Measurements from ENCODE around the gene SLC12A7. TPM values are rescaled to one million over a fixed set of nuclear protein-coding genes. Genes with fewer than 3 reads are reported as not detected.

Gene SLC12A7
- total RNA-seq, 1 experiment from 2014 or later, result 30.8 TPM

- H4K91ac ChIP-seq (ENCODE audit: insufficient read length, low read depth, low read length), result no peak overlapping the region
- H3K4ac ChIP-seq (ENCODE audit: low read depth, low read length), result no peak overlapping the region
- H3K4me3 Mint-ChIP-seq, result no peak overlapping the region
- H3K4me1 Mint-ChIP-seq, result no peaks in the 10 kb centered on the region
- H4K20me1 ChIP-seq (ENCODE audit: control insufficient read depth, insufficient read depth, insufficient read length), result no peaks in the 10 kb centered on the region
- H4K5ac ChIP-seq (ENCODE audit: insufficient read length, low read depth, low read length), result no peak overlapping the region
- H3K9me3 ChIP-seq (ENCODE audit: control insufficient read depth, low read depth, low read length), result no peaks in the 10 kb centered on the region
- peak overlapping the region in 2 of 3 experiments; percentile 49 to 59; a peak in 1 of 7 replicates for H3K27ac Mint-ChIP-seq
- no peak overlapping the region for H2BK12ac ChIP-seq (ENCODE audit: insufficient read length, low read depth, low read length)
- no peaks in the 10 kb centered on the region for H3K4me1 ChIP-seq (ENCODE audit: insufficient read depth, low read length)
- no peak for DNase-seq
- no peaks in the 10 kb centered on the region for H3K9me3 Mint-ChIP-seq
- H2AFZ ChIP-seq (ENCODE audit: low read length), result no peak overlapping the region
- H3K23me2 ChIP-seq (ENCODE audit: insufficient read length, low read depth, low read length, poor library complexity, severe bottlenecking), result no peaks in the 10 kb centered on the region
- H3K36me3 Mint-ChIP-seq (ENCODE audit: insufficient read depth in 1 of 3, low read depth in 3 of 3), result peaks cover 9 to 39% (median 26%) of the 10 kb centered on the region in 3 experiments
- no peak overlapping the region for H2BK5ac ChIP-seq (ENCODE audit: insufficient read length, low read length)
- no peak overlapping the region for H3K18ac ChIP-seq (ENCODE audit: insufficient read length, low read depth, low read length)
- H3K27me3 Mint-ChIP-seq (ENCODE audit: low read depth), result no peaks in the 10 kb centered on the region
- no peak overlapping the region for H3K23ac ChIP-seq (ENCODE audit: insufficient read length, low read depth, low read length)
- H3K4me2 ChIP-seq (ENCODE audit: insufficient read depth, insufficient read length, low read length), result no peak overlapping the region
- TF ChIP-seq CTCF (conservative IDR thresholded peaks at IDR 0.05), result no peak
- no peaks in the 10 kb centered on the region for H3K27me3 ChIP-seq (ENCODE audit: insufficient read depth, low read length)
- no peak overlapping the region for H3K56ac ChIP-seq (ENCODE audit: insufficient read length, low read depth, low read length)
- no peak overlapping the region for H4K8ac ChIP-seq (replicated peaks; ENCODE audit: insufficient read length, low read depth, low read length)
- H3K9ac ChIP-seq (ENCODE audit: extremely low read depth, insufficient read length, low read length), result no peak overlapping the region
- H3K79me1 ChIP-seq (ENCODE audit: insufficient read depth, low read depth, low read length, poor library complexity, severe bottlenecking), result no peaks in the 10 kb centered on the region
- no peak overlapping the region for H2BK20ac ChIP-seq (ENCODE audit: low read depth, low read length, poor library complexity, severe bottlenecking)
- H3K14ac ChIP-seq (ENCODE audit: insufficient read depth, low read length), result no peak overlapping the region; the same call in 1 of the 2 replicates
- H2BK120ac ChIP-seq (ENCODE audit: low read depth, low read length, poor library complexity, severe bottlenecking), result no peak overlapping the region
- no peak overlapping the region for H3T11ph ChIP-seq (ENCODE audit: low read length)
- WGBS (ENCODE audit: extremely low coverage, insufficient read length, low lambda C conversion rate), result no CpG with 5 or more reads among the region's 36 CpGs
- no peak overlapping the region for H3K27ac ChIP-seq (ENCODE audit: insufficient read length, low read depth, low read length)
- H2BK15ac ChIP-seq (ENCODE audit: low read depth, low read length), result no peak overlapping the region
- no peak overlapping the region for H2AK5ac ChIP-seq (ENCODE audit: insufficient read length, low read length)
- no peaks in the 10 kb centered on the region for H3K79me2 ChIP-seq (ENCODE audit: insufficient read depth, low read length)
Measured at GRCh38 chr5:1058083-1058945, 53.5 kb downstream of the SLC12A7 start.

All from H9 (cell line).